Chondrocyte (in vitro differentiated cells): Measurements from ENCODE around the gene BMP5. TPM values are rescaled to one million over a fixed set of nuclear protein-coding genes. Genes with fewer than 3 reads are reported as not detected.
A peak's percentile ranks its signal among the peaks of the same experiment; 100 is the strongest.

Source experiments
- DNase-seq: peaks from one replicate; pipeline ENCODE4 v3.0.0; 2021; ENCODE audit warnings: mixed read lengths, low spot score
- H3K27ac Mint-ChIP-seq: one replicate; pipeline ENCODE4 v1.8.0; 2021; ENCODE audit warnings: mild to moderate bottlenecking, moderate library complexity, mixed read lengths; ENCODE audit not compliant: unreplicated experiment
- H3K27me3 Mint-ChIP-seq: 2 replicates; pipeline ENCODE4 v1.8.0; 2021; ENCODE audit warnings: low read depth, mixed read lengths
- H3K36me3 Mint-ChIP-seq: 2 replicates; pipeline ENCODE4 v1.8.0; 2021; ENCODE audit warnings: low read depth, mixed read lengths
- H3K4me1 Mint-ChIP-seq: 2 replicates; pipeline ENCODE4 v1.8.0; 2021; ENCODE audit warnings: low read depth, mild to moderate bottlenecking, mixed read lengths
- H3K4me3 Mint-ChIP-seq: one replicate; pipeline ENCODE4 v1.8.0; 2021; ENCODE audit warnings: mild to moderate bottlenecking, moderate library complexity, mixed read lengths; ENCODE audit not compliant: unreplicated experiment
- H3K9me3 Mint-ChIP-seq: 2 replicates; pipeline ENCODE4 v1.8.0; 2021; ENCODE audit warnings: low read depth, mixed read lengths
- total RNA-seq: library from RNA; stranded (reverse); gene quantifications from 3 replicates; pipeline ENCODE4 v1.2.1, GENCODE V29; 2021
- TF ChIP-seq, protein P1 (sequence below): fragments of 200-600 bp; sonication (generic); IDR thresholded peaks from 2 replicates; pipeline ENCODE4 v1.5.0; 2021; ENCODE audit warnings: antibody characterized with exemption, mild to moderate bottlenecking, moderate library complexity

Gene BMP5
- total RNA-seq, 1 donor from 2014 or later, result not detected

DNA sequence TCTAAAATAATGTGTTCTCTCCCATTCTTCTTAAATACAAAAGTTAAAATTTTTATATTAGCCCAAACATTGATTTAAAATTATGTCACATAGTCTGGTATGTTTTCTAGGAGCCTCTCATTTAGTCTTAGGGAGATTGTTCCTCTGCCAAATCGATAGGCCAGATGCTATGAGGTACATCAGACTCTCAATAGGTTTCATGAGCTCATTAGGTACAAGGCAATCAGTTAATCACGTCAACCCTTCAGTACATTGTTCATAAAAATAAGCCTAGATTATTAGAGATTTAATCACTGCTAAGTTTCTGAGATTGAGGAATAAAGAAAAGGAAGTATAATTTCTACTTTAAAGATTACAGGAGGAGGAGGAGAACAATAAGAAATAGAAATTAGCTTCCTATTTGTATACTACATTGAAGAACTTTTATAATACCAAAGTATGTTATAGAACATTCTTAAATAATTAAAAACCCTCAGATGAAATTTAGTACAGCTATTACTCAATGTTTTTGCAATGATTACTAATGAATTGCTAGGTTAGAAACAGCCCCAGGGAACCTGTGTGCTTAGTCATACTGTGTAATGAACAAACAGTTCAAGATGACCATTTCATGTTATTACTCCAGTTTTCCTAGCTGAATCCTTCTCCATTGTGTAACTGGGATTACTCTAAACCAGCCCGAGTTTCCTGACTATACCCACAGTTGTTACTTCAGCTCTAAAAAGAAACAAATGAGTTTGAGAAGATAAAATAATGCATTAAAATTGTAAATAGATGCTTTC lies 117.0 kb downstream of the BMP5 start:
- Mint-ChIP-seq H3K27me3 (no peaks in the 10 kb centered on the region), H3K36me3 (no peaks in the 10 kb centered on the region), H3K4me1 (peaks cover 7% of the 10 kb centered on the region), H3K27ac (peak overlapping the region; percentile 58), H3K9me3 (no peaks in the 10 kb centered on the region), H3K4me3 (no peak overlapping the region)
- no peak for DNase-seq
- TF ChIP-seq, protein P1, sequence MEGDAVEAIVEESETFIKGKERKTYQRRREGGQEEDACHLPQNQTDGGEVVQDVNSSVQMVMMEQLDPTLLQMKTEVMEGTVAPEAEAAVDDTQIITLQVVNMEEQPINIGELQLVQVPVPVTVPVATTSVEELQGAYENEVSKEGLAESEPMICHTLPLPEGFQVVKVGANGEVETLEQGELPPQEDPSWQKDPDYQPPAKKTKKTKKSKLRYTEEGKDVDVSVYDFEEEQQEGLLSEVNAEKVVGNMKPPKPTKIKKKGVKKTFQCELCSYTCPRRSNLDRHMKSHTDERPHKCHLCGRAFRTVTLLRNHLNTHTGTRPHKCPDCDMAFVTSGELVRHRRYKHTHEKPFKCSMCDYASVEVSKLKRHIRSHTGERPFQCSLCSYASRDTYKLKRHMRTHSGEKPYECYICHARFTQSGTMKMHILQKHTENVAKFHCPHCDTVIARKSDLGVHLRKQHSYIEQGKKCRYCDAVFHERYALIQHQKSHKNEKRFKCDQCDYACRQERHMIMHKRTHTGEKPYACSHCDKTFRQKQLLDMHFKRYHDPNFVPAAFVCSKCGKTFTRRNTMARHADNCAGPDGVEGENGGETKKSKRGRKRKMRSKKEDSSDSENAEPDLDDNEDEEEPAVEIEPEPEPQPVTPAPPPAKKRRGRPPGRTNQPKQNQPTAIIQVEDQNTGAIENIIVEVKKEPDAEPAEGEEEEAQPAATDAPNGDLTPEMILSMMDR, result no peak

GRCh38 chr6:55756531-55757031 lies 118.8 kb downstream of the BMP5 start:
- H3K27ac Mint-ChIP-seq, result no peak overlapping the region
- DNase-seq, result no peak
- H3K4me1 Mint-ChIP-seq, result peaks cover 7% of the 10 kb centered on the region
- H3K4me3 Mint-ChIP-seq, result no peak overlapping the region
- no peaks in the 10 kb centered on the region for H3K9me3 Mint-ChIP-seq
- no peaks in the 10 kb centered on the region for H3K36me3 Mint-ChIP-seq
- no peaks in the 10 kb centered on the region for H3K27me3 Mint-ChIP-seq
- TF ChIP-seq, protein P1, result no peak

DNA sequence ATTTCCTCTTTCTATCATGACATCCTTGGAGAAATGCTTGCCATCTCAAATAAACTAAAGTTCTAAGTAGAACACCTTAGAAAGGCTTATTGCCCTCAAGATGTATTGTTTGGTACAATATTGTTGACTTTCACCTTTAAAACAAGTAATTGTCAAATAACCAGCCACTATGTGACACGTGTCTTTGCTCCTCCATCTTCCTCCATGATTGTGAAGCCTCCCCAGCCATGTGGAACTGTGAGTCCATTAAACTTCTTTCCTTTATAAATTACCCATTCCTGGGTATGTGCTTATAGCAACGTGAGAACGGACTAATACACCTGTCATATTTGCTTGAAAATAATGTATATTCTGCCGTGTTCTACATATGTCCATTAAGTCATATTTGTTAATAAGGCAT lies 126.5 kb downstream of the BMP5 start:
- H3K4me1 Mint-ChIP-seq, result no peaks in the 10 kb centered on the region
- no peaks in the 10 kb centered on the region for H3K27me3 Mint-ChIP-seq
- TF ChIP-seq, protein P1, result no peak
- no peak overlapping the region for H3K4me3 Mint-ChIP-seq
- H3K36me3 Mint-ChIP-seq, result no peaks in the 10 kb centered on the region
- DNase-seq, result no peak
- H3K27ac Mint-ChIP-seq, result no peak overlapping the region
- peaks cover 16% of the 10 kb centered on the region for H3K9me3 Mint-ChIP-seq

DNA sequence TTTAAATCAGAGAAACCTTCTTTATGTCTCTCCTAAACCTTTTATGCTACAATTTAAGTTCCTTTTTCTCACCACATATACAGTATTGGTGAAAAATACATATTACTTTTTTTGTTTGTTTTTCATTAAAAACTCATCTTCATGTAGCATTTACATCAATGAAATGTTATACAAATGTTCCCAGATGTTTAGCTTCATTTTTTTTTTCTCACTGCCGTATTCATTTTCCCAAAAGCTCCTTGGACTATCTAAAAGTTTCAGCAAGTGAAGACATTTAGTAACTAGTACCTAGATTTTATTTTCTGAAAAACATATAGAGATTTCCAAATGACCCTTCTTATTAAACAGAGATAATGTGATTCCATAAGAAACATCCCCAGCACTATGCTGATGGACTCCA lies 128.9 kb downstream of the BMP5 start:
- no peak for DNase-seq
- TF ChIP-seq, protein P1, result no peak
- Mint-ChIP-seq H3K36me3 (no peaks in the 10 kb centered on the region), H3K27me3 (no peaks in the 10 kb centered on the region), H3K9me3 (peaks cover 25% of the 10 kb centered on the region), H3K27ac (no peak overlapping the region), H3K4me3 (no peak overlapping the region), H3K4me1 (no peaks in the 10 kb centered on the region)

- peaks cover 12% of the 10 kb centered on the region for H3K4me1 Mint-ChIP-seq
- peaks cover 3% of the 10 kb centered on the region for H3K36me3 Mint-ChIP-seq
- DNase-seq, result no peak
- H3K4me3 Mint-ChIP-seq, result no peak overlapping the region
- peaks cover 24% of the 10 kb centered on the region for H3K9me3 Mint-ChIP-seq
- no peaks in the 10 kb centered on the region for H3K27me3 Mint-ChIP-seq
- H3K27ac Mint-ChIP-seq, result no peak overlapping the region
- TF ChIP-seq, protein P1, result no peak
These were observed 141.1 kb downstream of the BMP5 start for GRCh38 chr6:55734256-55734655.
